Colon (tissue), 2 donors: ENCODE results near the gene STXBP5.

Source experiments
- FAIRE-seq: peaks from 2 replicates; lab custom pipeline; 2012; peaks lifted over from hg19 to GRCh38; lab: Jason Lieb, UNC
- donor health status: control.
- donor health status: control.

The STXBP5 gene

GRCh38 chr6:147178355-147178754 is 25.9 kb upstream of the STXBP5 start:
- no peak for FAIRE-seq

- no peak for FAIRE-seq
Measured at GRCh38 chr6:147179809-147180208, 24.4 kb upstream of the STXBP5 start.

GRCh38 chr6:147180926-147181325 is 23.3 kb upstream of the STXBP5 start:
- no peak for FAIRE-seq

- no peak for FAIRE-seq
Measured at GRCh38 chr6:147184379-147184778, 19.8 kb upstream of the STXBP5 start.

GRCh38 chr6:147185216-147185615 is 19.0 kb upstream of the STXBP5 start:
- no peak for FAIRE-seq

- FAIRE-seq, result no peak
Measured at GRCh38 chr6:147190556-147190955, 13.7 kb upstream of the STXBP5 start.

GRCh38 chr6:147192278-147192911 is 11.8 kb upstream of the STXBP5 start:
- no peak for FAIRE-seq

GRCh38 chr6:147194652-147195411 is 9.4 kb upstream of the STXBP5 start:
- FAIRE-seq, result no peak

GRCh38 chr6:147195510-147195909 is 8.7 kb upstream of the STXBP5 start:
- FAIRE-seq, result no peak

GRCh38 chr6:147195987-147196386 is 8.2 kb upstream of the STXBP5 start:
- FAIRE-seq, result no peak

GRCh38 chr6:147200711-147201110 is 3.5 kb upstream of the STXBP5 start:
- no peak for FAIRE-seq

GRCh38 chr6:147201885-147202515 is 2.2 kb upstream of the STXBP5 start:
- FAIRE-seq, result peak; percentile 90

GRCh38 chr6:147202516-147203310 is 1.5 kb upstream of the STXBP5 start:
- FAIRE-seq, result no peak

- no peak for FAIRE-seq
Measured at GRCh38 chr6:147203311-147204059, 732 bp upstream of the STXBP5 start.

- no peak for FAIRE-seq
Measured at GRCh38 chr6:147204843-147205311, 660 bp downstream of the STXBP5 start.

- FAIRE-seq, result peak; percentile 36
Measured at GRCh38 chr6:147205690-147206600, 1.7 kb downstream of the STXBP5 start.

- no peak for FAIRE-seq
Measured at GRCh38 chr6:147207351-147207750, 3.1 kb downstream of the STXBP5 start.

- no peak for FAIRE-seq
Measured at GRCh38 chr6:147207837-147208754, 3.9 kb downstream of the STXBP5 start.

GRCh38 chr6:147209762-147210449 is 5.7 kb downstream of the STXBP5 start:
- FAIRE-seq, result no peak
